Gastrocnemius medialis (tissue), 4 donors: ENCODE measurements around the gene EYA4.

Experiments
- POLR2A ChIP-seq, 2 donors: fragments of 450-650 bp; IDR thresholded peaks; one replicate each; pipeline ENCODE4 v1.6.1; 2017; ENCODE audit warnings: antibody characterized with exemption in 2 of 2, mild to moderate bottlenecking in 2 of 2, moderate library complexity in 2 of 2
- TF ChIP-seq, protein P1 (sequence below), 5 experiments: fragments of 450-650 bp in 3 of 5; fragments of 200-600 bp in 2 of 5; sonication (generic) in 2 of 5; IDR thresholded peaks in 4 of 5; conservative IDR thresholded peaks in 1 of 5; 1 replicate in 4 of 5; 2 replicates in 1 of 5; pipeline ENCODE4 v1.5.1; 2016 to 2019; ENCODE audit warnings: antibody characterized with exemption in 5 of 5, mild to moderate bottlenecking in 3 of 5, moderate library complexity in 3 of 5

DNA sequence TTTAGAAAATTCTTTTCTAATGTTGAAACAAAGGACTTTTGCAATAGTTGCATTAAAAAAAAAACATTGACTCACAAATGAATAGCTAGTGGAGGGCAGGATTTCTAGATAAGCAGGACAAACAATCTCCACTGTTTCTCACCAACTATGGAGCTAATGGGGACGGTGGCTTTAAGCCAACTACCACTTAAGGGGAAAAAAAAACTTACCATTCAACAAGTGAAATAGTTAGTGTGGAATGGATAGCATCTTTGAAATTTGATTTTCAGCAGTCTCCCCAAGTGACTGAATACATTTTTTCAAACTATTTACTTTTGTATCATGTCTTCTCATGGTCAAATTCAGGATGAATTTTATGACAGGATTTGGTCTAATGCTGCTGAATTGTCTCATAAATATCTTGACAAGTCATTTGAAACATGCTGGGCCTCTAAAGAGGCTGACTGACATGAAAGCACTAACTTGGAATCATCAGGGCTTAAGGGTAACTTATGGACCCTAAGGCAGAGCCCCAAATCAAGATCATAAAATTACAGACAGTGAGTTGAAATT, 100.5 kb downstream of the EYA4 start:
- TF ChIP-seq, protein P1, sequence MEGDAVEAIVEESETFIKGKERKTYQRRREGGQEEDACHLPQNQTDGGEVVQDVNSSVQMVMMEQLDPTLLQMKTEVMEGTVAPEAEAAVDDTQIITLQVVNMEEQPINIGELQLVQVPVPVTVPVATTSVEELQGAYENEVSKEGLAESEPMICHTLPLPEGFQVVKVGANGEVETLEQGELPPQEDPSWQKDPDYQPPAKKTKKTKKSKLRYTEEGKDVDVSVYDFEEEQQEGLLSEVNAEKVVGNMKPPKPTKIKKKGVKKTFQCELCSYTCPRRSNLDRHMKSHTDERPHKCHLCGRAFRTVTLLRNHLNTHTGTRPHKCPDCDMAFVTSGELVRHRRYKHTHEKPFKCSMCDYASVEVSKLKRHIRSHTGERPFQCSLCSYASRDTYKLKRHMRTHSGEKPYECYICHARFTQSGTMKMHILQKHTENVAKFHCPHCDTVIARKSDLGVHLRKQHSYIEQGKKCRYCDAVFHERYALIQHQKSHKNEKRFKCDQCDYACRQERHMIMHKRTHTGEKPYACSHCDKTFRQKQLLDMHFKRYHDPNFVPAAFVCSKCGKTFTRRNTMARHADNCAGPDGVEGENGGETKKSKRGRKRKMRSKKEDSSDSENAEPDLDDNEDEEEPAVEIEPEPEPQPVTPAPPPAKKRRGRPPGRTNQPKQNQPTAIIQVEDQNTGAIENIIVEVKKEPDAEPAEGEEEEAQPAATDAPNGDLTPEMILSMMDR (IDR thresholded peaks at IDR 0.05 in 4 of 5, conservative IDR thresholded peaks at IDR 0.05 in 1 of 5), result no peak
- TF ChIP-seq POLR2A (IDR thresholded peaks at IDR 0.05), result no peak
